GM12892 (cell line): Measurements from ENCODE around the gene RPL10L. TPM values are rescaled to one million over a fixed set of nuclear protein-coding genes. Genes with fewer than 3 reads are reported as not detected.

Source experiments
- DNase-seq: peaks from one replicate; pipeline ENCODE4 v3.0.0; 2011; ENCODE audit not compliant: insufficient read length
- FAIRE-seq: peaks from 2 replicates; lab custom pipeline; 2011; peaks lifted over from hg19 to GRCh38; lab: Jason Lieb, UNC
- POLR2A ChIP-seq: IDR thresholded peaks from 2 replicates; pipeline ENCODE4 v1.6.1; 2011; ENCODE audit warnings: low read depth, low read length, control low read depth
- POLR2AphosphoS5 ChIP-seq: IDR thresholded peaks from 2 replicates; pipeline ENCODE4 v1.6.1; 2011; ENCODE audit warnings: low read depth, low read length, control low read depth
- TAF1 ChIP-seq: IDR thresholded peaks from 2 replicates; pipeline ENCODE4 v1.6.1; 2011; ENCODE audit warnings: low read depth, mild to moderate bottlenecking, control low read depth, low read length, borderline replicate concordance
- polyA plus RNA-seq: library from polyadenylated mRNA; unstranded; fragments of >200 nt; gene quantifications from one replicate; pipeline ENCODE4 v1.2.1, GENCODE V29; 2012; ENCODE audit warnings: missing spikeins, inconsistent platforms; ENCODE audit not compliant: missing spikeins

RPL10L gene
- not detected for polyA plus RNA-seq

DNA sequence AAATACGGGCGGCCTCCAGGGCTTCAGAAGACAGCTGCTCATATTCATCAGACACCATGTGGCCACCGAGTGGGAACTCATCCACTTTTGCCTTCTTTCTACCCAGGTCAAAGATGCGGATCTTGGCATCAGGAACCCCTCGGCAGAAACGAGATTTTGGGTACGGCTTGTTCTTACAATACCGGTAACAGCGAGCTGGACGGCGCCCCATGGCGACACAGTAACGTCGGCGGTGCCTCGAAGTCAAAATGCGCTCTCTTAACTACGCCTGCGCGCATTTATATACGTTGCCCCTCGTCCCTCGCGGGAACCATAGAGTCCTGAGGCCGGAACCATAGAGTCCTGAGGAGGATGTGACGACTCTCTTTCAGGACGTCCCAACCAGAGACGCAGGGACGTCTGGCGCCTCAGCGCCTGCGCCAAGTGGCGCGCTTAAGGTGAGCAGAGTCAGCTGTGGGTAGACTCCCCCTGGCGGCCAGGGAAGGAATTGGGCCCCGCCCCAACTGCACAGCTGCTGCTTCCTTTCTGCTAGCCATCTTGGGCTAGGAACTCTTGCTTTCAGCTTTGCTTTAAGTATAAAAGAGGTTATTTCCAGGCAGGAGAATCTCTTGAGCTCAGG is at the start of gene RPL10L:
Gene RPL10L, minus strand, starts transcription at position 256 of the 619 bp plus-strand sequence. Its CDS starts 45 bp downstream, at position 211.
- TF ChIP-seq POLR2AphosphoS5 (no peak), TAF1 (no peak), POLR2A (no peak)
- FAIRE-seq (no peak), DNase-seq (no peak)

DNA sequence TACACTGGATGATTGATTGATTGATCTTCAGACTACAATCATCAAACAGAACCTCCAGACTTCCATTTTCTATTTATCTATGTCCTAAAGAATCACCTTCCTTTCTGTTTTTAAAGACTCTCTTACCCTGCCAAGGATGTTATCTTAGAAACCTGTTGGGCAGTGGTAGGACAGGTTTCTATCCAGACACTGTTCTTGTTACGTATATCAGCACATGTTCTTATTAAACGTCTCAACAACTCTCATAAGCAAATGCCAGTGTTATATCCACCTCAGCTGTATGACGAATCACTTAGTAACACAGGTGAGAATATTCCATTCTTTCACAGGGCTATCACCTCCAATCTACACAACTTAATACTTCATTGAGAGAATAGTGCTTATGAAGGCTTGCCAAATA is 40.2 kb upstream of the RPL10L start:
- TF ChIP-seq POLR2A (no peak), POLR2AphosphoS5 (no peak), TAF1 (no peak)
- DNase-seq = no peak
- FAIRE-seq = no peak

DNA sequence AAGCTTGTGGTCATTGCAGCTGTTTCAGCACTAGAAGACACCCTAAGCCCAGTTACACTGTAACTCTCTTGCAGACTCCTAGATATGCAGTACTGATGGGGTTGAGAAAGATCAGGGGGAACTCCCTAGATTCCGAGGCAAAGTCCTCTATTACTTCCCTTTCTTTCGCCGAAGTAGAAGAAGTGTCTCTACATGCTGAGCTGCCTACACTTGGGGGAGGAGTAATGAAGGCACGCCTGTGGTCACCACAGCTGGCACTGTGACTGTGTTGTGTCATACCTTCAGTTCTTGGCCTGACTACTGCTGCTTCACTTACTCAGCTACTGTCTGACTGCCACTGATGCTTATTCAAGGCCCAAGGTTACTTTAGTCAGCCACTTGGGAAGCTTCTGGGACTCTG is 35.1 kb upstream of the RPL10L start:
- TF ChIP-seq POLR2AphosphoS5 (no peak), TAF1 (no peak), POLR2A (no peak)
- no peak for FAIRE-seq
- DNase-seq = no peak

DNA sequence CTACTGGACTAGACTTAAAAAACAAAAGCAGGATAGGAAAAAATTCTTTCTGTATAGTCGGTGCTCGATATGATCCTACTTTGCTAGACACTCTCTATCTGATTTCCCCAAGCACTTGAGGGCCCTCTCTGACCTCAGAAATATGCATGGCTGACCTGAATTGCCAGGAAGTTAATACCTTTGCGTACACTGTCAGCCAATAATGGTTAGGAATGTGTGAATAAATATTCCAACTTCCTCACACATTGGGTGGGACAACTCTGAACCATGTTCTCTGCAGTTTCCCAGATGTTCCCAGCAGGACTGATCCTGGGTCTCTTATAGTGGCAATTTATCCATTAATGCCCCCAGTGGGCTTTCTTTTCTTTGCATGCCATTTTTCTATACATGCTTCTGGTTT is 20.5 kb upstream of the RPL10L start:
- TF ChIP-seq POLR2A (no peak), TAF1 (no peak), POLR2AphosphoS5 (no peak)
- FAIRE-seq (no peak), DNase-seq (no peak)

DNA sequence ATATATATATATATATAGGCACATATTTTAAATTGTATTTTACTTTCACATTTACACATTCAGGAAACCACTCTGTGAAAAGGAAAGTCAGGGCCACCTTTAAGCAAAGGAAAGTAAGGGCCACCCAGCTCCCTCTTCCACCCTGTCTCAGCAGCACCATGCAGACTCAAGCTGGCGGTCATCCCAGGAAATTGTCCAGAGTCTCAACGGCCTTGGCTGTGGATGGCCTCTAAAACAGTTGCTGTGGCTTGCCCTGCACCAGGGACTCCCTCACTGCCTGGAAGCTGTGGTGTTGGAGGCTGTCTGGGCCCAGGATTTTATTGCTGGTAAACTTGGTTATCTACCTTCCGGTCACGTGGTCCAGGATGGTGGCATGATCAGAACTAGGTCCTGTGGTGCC is 11.8 kb upstream of the RPL10L start:
- no peak for DNase-seq
- TF ChIP-seq TAF1 = no peak
- no peak for TF ChIP-seq POLR2A
- TF ChIP-seq POLR2AphosphoS5 = no peak
- FAIRE-seq = no peak

DNA sequence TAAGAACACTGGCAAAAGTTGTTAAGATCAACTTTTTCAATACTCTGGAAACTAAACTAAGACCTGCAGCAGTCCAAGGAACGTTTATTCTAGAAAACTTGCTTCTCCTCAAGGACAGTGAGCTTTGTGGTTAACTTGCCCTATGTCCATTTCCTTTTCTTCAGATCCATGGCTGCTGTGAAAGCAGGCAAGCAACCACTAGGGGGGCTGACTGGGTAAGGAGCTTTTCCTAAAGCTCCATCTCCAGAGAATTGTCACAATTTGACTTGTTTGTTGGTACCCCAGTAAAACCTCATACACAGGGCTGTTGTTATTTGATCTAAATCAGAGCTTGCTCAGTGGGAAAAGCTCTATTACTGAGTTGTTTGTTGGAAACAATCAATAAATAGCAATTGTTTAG is 10.1 kb upstream of the RPL10L start:
- FAIRE-seq = no peak
- no peak for TF ChIP-seq POLR2AphosphoS5
- no peak for TF ChIP-seq POLR2A
- no peak for TF ChIP-seq TAF1
- DNase-seq = no peak

DNA sequence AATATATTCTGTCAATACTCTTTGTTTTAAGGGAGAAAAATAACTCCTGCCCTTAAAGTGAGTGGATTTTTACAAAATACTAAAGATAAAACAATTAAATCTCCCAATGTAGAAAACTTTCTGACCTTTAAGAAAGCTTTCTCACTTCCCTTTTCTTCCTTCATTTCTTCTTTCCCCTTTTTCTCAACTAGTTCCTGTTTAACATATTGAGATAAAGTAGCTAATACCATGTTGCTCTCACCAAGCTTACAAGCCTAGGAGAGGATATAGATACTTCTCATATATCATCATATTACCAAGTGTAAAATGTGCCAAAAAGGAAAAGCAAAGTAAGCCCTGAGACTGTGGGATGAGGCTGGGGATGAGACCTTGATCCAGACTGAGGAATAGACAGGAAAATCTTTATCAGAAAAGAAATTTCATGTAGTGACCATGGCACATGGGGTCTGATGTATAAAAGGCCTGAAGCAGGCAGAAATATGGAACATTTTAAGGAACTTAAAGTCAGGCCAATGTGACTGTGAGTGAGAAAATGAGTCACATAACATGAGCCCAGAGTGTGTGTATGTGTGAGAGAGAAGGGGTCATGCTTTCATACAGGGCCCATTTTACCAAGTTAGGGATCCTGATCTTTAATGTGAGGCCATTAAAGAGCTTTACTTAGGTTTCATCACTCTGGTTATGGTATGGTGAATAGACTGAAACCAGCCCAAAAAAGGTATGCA is 1.6 kb upstream of the RPL10L start:
- FAIRE-seq (no peak), DNase-seq (no peak)
- TF ChIP-seq TAF1 (no peak), POLR2AphosphoS5 (no peak), POLR2A (no peak)

DNA sequence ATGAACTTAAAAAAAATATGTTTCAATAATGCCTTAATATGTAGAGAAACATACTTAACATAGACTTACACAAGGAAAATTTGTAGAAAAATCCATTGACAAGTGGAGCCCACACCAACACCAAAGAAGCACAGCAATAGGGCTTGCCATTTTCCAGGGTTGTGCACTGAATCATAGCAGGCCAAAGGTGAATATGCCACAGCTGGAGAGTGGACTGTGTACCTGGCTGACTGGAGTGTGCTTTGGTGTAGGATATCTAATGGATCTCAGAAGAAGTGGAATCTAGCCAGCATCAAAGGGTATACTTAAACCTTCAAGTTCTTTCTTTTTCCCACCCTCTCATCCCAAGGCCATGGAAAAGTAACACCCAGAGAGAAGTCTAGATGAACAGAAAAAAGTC is 4.8 kb downstream of the RPL10L start:
- FAIRE-seq (no peak), DNase-seq (no peak)
- TF ChIP-seq POLR2AphosphoS5 = no peak
- TF ChIP-seq TAF1 = no peak
- no peak for TF ChIP-seq POLR2A

DNA sequence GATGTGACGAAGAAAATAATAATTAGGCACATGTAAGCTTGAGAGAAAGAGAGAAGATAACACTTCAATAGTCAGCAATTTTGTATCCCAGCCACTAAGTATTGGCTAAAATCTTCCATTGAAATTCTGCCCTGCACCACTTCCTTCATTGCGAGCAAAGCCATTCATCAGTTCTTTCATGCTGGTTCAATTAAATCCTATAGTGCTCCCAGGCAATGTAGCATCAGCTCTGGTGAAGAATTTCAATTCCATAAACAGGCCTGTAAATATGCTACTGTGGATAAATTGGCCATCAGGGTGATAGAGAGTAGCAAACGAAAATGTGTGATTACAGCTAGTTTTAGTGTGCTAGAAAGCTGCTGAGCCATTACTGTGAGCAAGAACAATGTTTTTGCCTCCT is 24.7 kb downstream of the RPL10L start:
- no peak for FAIRE-seq
- no peak for TF ChIP-seq POLR2A
- TF ChIP-seq TAF1 = no peak
- TF ChIP-seq POLR2AphosphoS5 = no peak
- DNase-seq = no peak
